ENCODE measurements around the gene EFL1.
"Not testable (repeated sequence)": the region's sequence is repeated elsewhere in the genome, so short reads cannot be mapped to it uniquely, and the experiment has no call there.

Gene EFL1

DNA sequence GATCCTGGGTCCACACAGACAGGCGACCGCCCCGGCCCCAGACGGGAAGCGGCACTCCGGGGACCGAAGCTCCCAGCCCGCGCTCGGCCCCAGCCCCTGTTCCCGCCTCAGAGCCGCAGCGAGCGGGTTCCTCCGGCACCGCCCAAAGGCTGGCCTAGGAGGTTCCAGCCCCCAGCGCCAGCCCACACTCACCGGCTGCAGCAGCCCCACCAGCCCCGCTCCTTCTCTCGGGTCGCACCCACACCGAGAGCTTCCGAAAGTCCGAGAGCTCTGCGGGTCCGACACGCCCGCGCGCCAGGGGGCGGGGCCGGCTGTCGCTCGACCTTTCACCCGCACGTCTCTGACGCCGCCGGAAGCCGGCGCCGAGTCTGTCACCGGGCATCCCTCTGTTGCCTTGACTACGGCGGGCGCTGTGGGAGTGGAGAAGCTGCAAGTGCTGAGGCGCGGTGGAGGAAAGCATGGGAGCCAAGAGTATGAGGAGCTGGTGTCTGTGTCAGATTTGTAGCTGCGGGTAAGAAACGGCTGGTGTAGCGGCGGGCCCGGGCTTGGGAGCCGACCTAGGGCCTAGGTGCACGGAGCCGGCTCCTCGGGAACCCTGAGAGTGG, at the start of gene EFL1, which contains the start of gene SAXO2:
TSS of gene EFL1 (minus strand) at position 313 of the 605 bp plus-strand sequence. CDS start 956 bp downstream, outside the sequence.
TSS of gene SAXO2 (plus strand) at position 397 of the 605 bp plus-strand sequence. CDS start at position 459, 62 bp downstream.
- peak; percentile 84 to 91 (median 86) for DNase-seq (ENCODE audit: low read depth in 3 of 3)

DNA sequence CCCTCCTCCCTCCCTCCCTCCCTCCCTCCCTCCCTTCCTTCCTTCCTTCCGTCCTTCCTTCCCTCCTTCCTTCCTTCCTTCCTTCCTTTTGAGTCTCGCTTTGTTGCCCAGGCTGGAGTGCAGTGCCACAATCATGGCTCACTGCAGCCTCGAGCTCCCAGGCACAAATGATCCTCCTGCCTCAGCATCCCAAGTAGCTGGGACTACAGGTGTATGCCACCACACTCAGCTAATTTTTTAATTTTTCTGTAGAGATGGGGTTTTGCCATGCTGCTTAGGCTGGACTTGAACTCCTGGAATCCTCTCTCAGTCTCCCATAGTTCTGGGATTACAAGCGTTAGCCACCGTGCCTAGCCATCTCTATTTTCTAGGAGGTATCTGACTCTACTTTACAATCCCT, 48.8 kb upstream of the EFL1 start:
- not testable (repeated sequence) for DNase-seq (ENCODE audit: low read depth in 3 of 3)

DNA sequence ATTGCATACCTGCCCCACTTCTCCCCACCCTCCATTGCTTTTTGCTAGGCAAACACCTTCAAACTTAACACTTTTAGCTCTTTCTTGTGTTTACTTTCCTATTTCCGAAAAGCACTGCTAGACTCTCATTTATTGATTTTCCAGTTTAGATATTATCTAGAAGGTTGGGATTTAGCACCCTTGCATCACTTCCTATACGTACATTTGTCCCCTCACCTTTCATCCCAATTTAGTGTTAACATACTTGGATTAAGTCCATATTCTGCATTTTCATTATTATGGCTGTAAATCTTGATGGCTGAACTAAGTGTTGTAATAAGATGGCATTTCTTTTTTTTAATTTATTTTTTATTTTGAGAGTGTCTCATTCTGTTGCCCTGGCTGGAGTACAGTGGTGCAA, 47.3 kb upstream of the EFL1 start:
- no peak for DNase-seq (ENCODE audit: low read depth in 3 of 3)

GRCh38 chr15:82307714-82308081, 45.2 kb upstream of the EFL1 start:
- DNase-seq (ENCODE audit: low read depth in 3 of 3) = no peak

GRCh38 chr15:82306791-82307713, 44.5 kb upstream of the EFL1 start:
- DNase-seq (ENCODE audit: low read depth in 3 of 3) = no peak

GRCh38 chr15:82305621-82306048, 43.1 kb upstream of the EFL1 start:
- DNase-seq (ENCODE audit: low read depth in 3 of 3) = no peak

DNA sequence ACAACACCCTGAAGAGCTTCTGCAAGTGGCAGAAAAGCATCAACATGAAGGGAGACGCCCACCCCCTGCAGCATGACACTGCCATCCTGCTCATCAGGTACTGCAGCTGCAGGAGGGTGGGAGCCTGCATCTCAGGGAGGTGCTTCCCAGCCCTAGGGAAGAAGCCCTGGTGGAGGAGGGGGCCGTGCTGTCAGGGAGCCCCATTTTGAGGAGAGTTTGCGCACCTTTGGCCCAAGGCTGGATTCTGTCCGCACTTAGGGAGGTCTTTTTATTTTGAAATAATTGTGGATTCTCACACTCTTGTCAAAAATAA, 42.2 kb upstream of the EFL1 start:
- no peak for DNase-seq (ENCODE audit: low read depth in 3 of 3)

- DNase-seq (ENCODE audit: low read depth in 3 of 3) = no peak
Measured at GRCh38 chr15:82303956-82304777, 41.6 kb upstream of the EFL1 start.

DNA sequence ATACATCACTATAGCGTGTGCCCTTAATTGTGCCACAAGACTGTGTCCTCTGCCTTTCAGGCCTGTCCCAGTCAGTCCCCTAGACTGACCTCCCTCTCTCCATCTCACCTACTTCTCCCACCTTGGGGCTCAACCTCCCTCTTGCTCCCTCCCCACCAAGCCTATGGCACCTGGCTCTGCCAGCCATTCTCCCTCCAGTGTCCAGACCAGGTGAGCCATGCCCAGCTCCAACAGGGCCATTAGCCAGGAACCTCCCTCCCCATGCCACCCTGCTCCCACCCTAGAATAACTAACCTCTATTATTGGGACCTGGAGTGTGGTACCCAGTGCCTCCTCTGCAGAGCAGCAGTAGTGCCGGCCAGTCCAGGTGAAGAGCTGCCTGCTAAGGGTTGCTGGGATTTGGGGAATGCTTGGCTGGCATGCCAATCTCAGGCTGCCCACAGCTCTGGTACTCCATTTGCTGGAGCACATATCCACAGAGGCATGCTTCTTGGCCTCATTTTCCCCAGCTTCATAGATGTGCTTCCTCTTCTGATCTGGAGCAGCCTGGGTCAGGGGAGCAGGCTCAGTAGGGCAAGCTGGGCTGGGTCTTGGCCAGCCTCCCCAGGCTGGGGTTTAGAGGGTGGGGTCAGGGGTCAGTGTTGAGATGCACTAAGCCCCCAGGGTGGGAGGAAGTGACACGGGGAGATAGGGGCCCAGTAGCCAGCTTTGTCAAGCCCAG, 38.9 kb upstream of the EFL1 start:
- DNase-seq (ENCODE audit: low read depth in 3 of 3) = no peak

GRCh38 chr15:82300883-82301282, 38.3 kb upstream of the EFL1 start:
- DNase-seq (ENCODE audit: low read depth in 3 of 3) = no peak

- not testable (repeated sequence) for DNase-seq (ENCODE audit: low read depth in 3 of 3)
Measured at GRCh38 chr15:82300326-82300725, 37.8 kb upstream of the EFL1 start.

- DNase-seq (ENCODE audit: low read depth in 3 of 3) = not testable (repeated sequence)
Measured at GRCh38 chr15:82299511-82299914, 37.0 kb upstream of the EFL1 start.

DNA sequence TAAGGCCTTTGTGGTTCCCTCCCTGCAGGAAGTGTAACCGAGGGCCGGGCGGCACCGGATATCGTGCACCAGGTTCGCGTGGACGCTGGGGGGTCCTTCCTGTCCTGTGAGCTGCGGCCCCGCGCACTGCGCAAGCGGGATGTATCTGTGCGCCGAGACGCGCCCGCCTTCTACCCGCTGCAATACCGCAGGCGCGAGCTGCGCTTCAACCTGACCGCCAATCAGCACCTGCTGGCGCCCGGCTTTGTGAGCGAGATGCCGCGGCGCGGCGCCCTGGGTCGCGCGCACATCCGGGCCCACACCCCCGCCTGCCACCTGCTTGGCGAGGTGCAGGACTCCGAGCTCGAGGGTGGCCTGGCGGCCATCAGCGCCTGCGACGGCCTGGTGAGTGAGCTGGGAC, 36.0 kb upstream of the EFL1 start:
- peak; percentile 17 to 46 (median 30) for DNase-seq (ENCODE audit: low read depth in 3 of 3)

DNA sequence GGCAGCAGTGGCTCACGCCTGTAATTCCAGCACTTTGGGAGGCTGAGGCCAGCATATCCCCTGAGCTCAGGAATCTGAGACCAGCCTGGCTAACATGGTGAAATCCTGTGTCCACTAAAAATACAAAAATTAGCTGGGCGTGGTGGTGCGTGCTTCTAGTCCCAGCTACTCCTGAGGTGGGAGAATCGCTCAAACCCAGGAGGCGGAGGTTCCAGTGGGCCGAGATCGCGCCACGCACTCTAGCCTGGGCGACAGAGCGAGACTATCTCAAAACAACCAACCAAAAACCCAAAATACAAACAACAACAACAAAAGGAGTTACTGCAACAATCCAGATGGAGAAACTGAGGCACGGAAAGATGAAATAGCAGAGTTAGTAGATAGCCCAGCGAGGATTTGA, 35.5 kb upstream of the EFL1 start:
- DNase-seq (ENCODE audit: low read depth in 3 of 3) = no peak

- no peak for DNase-seq (ENCODE audit: low read depth in 3 of 3)
Measured at GRCh38 chr15:82297546-82297945, 35.0 kb upstream of the EFL1 start.

GRCh38 chr15:82294061-82294690, 31.6 kb upstream of the EFL1 start:
- DNase-seq (ENCODE audit: low read depth in 3 of 3) = no peak

DNA sequence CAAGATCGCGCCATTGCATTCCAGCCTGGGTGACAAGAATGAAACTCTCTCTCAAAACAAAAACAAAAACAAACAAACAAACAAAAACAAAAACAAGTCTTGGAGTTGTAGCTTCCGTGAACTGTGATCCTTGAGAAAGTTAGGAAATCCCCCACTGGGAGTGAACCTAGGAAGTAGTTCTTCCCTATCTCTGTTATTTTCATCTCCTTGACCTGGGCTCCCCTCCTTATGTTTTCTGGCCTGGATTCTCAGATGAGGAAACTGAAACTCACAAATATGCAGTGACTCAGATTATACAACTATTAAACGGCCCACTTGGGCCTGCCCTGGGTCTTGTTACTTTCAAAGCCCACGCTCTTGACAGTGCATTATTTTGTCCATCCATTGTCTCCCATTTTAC, 29.7 kb upstream of the EFL1 start:
- DNase-seq (ENCODE audit: low read depth in 3 of 3) = no peak

GRCh38 chr15:82288202-82288601, 25.7 kb upstream of the EFL1 start:
- not testable (repeated sequence) for DNase-seq (ENCODE audit: low read depth in 3 of 3)

DNA sequence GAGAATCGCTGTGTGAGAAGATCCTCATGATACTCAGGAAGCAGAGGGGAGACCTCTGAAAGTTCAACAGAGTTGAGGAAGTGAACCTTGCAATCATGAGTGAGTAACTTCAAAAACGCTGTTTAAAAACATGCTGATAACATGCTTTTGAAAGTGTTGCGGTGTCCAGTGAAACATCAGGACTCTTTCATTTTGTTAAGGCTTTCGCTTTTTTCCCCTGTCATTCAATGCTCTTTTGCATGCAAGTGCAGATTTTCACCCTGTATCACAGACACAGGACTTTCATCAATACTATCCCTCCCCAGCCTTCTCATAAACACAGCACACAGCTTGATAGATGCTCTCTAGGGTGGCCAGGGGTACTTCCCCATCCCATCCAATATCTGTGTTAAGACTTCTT, 23.9 kb upstream of the EFL1 start:
- DNase-seq (ENCODE audit: low read depth in 3 of 3) = not testable (repeated sequence)

DNA sequence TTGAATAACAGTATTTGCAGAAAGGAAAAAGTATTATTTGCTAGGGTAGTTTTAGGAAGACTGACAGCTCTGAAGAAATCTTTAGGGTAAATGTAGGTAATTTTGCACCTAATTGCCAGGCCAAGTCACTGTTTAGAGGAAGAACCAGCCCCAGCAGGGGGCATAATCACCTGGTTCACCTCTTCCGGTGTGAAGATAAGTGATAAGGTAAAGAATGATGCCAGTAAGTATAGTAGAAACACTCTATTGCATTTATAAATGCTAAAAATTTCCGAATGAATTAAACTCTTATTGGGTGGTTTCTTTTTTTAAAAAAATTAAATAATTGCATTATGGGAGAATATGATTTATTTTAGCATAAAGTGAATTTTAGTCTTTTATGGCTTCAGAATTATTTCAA, 21.8 kb upstream of the EFL1 start:
- not testable (repeated sequence) for DNase-seq (ENCODE audit: low read depth in 3 of 3)

DNA sequence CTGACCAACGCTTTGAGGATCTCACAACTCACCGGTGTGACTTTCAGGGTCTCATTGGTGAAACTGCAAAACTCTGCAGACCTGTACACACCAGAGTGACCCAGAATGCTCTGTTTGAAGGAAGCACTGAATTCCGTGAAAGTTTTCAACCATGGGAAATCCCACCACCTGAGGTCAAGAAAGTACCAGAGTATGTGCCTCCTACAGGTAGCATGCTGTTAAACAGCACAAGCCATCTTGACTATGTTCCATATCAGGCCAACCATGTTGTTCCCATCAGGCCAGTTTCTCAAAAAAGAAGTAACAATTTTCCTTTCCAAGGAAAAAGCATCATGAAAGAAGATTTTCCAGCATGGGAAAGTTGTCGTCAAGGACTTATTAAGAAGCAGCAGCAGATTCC, 19.9 kb upstream of the EFL1 start:
- not testable (repeated sequence) for DNase-seq (ENCODE audit: low read depth in 3 of 3)

All from stimulated activated CD4-positive, alpha-beta T cell treated with anti-CD3 and anti-CD28 coated beads, TNF-alpha, amount 100 ng/mL, for 48 hours (primary cell).